Activated CD8-positive, alpha-beta T cell treated with anti-CD3 and anti-CD28 coated beads for 36 hours (primary cell): ENCODE data around the gene RAB31. TPM values are rescaled to one million over a fixed set of nuclear protein-coding genes. Genes with fewer than 3 reads are reported as not detected.

Source experiments
- ATAC-seq: fragments of 200-7000 bp; cut with Tn5 transposase; one replicate; pipeline ENCODE4 v1.10.0; 2021; ENCODE audit warnings: mild to moderate bottlenecking, moderate library complexity
- CTCF ChIA-PET: fragments of 350-600 bp; sonication (Branson Sonifier 250); formaldehyde crosslinking; loops from one replicate; lab custom pipeline; 2021; ENCODE audit warnings: antibody characterized with exemption; lab: Charles Lee
- POLR2A ChIA-PET: fragments of 350-600 bp; sonication (Branson Sonifier 250); formaldehyde crosslinking; loops from one replicate; lab custom pipeline; 2021; ENCODE audit warnings: antibody characterized with exemption; lab: Charles Lee
- DNase-seq: peaks from one replicate; pipeline ENCODE4 v3.0.0-alpha.2; 2020
- H3K27ac Mint-ChIP-seq: one replicate; pipeline ENCODE4 v1.8.0; 2021; ENCODE audit warnings: mild to moderate bottlenecking, mixed read lengths
- H3K27me3 Mint-ChIP-seq: one replicate; pipeline ENCODE4 v1.8.0; 2021; ENCODE audit warnings: mixed read lengths
- H3K36me3 Mint-ChIP-seq: one replicate; pipeline ENCODE4 v1.8.0; 2021; ENCODE audit warnings: low read depth, mixed read lengths
- H3K4me1 Mint-ChIP-seq: one replicate; pipeline ENCODE4 v1.8.0; 2021; ENCODE audit warnings: low read depth, mixed read lengths
- H3K4me3 Mint-ChIP-seq: one replicate; pipeline ENCODE4 v1.8.0; 2021; ENCODE audit warnings: mild to moderate bottlenecking, moderate library complexity, mixed read lengths
- H3K9me3 Mint-ChIP-seq: one replicate; pipeline ENCODE4 v1.8.0; 2021; ENCODE audit warnings: mixed read lengths
- intact Hi-C: fragments of 100-400 bp; cut with micrococcal nuclease; formaldehyde crosslinking; loops from one replicate; pipeline ENCODE4 v1.10.0; 2022
- total RNA-seq, 2 experiments: library from RNA; stranded (reverse); gene quantifications; one replicate each; pipeline ENCODE4 v1.2.3, GENCODE V29; 2021
- TF ChIP-seq, protein P1 (sequence below): fragments of 200-600 bp; IDR thresholded peaks from one replicate; pipeline ENCODE4 v1.8.0; 2022; ENCODE audit warnings: antibody characterized with exemption, mild to moderate bottlenecking

The RAB31 gene
- total RNA-seq, 2 experiments from 2014 or later: 0.45 to 0.76 TPM

DNA sequence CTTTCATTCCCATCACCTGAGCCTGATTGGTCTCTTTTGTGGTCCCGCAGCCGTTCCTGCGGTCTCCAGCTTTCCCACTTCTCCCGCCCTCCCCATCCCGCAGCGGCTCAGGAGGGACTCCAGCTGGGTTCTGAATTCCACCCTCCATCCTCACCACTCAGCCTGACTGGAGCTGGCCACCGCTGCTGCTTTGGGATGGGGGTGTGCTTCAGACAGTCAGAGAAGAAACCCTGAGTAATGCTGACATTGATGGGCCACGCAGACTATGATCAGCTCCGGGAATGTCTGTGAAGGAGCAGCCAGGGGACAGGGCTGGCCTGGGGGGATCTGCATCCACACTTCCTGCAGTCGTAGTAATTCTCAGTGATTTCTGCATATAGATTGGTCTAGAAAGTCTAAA is 131.8 kb downstream of the RAB31 start:
- Mint-ChIP-seq H3K4me3 (no peak overlapping the region), H3K27ac (no peak overlapping the region), H3K36me3 (no peaks in the 10 kb centered on the region), H3K27me3 (peaks cover 11% of the 10 kb centered on the region), H3K4me1 (no peaks in the 10 kb centered on the region), H3K9me3 (no peaks in the 10 kb centered on the region)
- ChIA-PET CTCF (no interaction called here), POLR2A (interaction anchor here (0.9 kb wide), 1 partner anchor 201 kb away, joined by 3 read pairs; no protein-coding TSS in a partner anchor)
- DNase-seq (no peak), ATAC-seq (no peak)
- intact Hi-C loops: no loop called here
- TF ChIP-seq, protein P1, sequence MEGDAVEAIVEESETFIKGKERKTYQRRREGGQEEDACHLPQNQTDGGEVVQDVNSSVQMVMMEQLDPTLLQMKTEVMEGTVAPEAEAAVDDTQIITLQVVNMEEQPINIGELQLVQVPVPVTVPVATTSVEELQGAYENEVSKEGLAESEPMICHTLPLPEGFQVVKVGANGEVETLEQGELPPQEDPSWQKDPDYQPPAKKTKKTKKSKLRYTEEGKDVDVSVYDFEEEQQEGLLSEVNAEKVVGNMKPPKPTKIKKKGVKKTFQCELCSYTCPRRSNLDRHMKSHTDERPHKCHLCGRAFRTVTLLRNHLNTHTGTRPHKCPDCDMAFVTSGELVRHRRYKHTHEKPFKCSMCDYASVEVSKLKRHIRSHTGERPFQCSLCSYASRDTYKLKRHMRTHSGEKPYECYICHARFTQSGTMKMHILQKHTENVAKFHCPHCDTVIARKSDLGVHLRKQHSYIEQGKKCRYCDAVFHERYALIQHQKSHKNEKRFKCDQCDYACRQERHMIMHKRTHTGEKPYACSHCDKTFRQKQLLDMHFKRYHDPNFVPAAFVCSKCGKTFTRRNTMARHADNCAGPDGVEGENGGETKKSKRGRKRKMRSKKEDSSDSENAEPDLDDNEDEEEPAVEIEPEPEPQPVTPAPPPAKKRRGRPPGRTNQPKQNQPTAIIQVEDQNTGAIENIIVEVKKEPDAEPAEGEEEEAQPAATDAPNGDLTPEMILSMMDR: no peak

DNA sequence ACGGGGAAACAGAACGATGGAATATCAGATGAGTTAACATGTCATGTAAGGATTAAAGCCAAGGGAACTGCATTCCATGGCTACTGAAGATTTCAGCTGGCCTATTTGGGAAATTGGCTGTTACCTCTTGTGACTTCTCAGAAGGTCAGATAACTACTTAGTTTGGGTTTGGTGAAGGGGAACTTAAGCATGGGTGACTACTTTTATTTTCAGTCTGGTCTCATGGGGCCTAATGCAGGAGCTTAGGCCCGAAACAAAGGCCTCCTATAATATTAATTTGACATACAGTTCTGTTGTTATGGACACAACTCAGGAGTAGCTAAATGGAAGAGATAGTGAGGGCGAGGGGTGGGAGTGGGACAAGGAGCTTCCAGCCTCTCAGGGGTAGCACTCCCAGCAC is 133.7 kb downstream of the RAB31 start:
- POLR2A ChIA-PET: no interaction called here
- no peak overlapping the region for H3K4me3 Mint-ChIP-seq
- TF ChIP-seq, protein P1: no peak
- H3K4me1 Mint-ChIP-seq: no peaks in the 10 kb centered on the region
- no peaks in the 10 kb centered on the region for H3K9me3 Mint-ChIP-seq
- H3K36me3 Mint-ChIP-seq: no peaks in the 10 kb centered on the region
- H3K27me3 Mint-ChIP-seq: peaks cover 8% of the 10 kb centered on the region
- no peak for ATAC-seq
- no peak overlapping the region for H3K27ac Mint-ChIP-seq
- DNase-seq: no peak
- intact Hi-C loops: no loop called here
- CTCF ChIA-PET: no interaction called here

DNA sequence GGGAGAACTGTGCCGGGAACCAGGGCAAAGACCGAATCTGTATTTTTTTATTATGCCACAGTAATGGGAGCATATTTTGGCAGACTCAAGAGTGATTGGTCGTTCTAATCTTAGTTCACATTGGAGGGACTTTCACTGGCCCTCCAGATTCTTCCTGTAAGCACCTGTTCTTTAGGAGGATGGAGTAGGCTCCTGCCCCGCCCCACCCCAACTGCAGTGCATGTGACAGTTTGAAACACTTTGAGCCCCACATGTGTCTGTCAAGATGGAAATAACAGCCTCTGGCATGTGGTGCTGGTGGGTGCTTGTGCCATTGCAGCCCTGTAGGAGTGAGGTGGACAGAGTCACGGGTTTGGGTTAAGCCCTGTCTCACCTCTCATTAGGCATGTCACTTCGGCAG is 134.3 kb downstream of the RAB31 start:
- Mint-ChIP-seq H3K27ac (no peak overlapping the region), H3K36me3 (no peaks in the 10 kb centered on the region), H3K4me1 (no peaks in the 10 kb centered on the region), H3K9me3 (no peaks in the 10 kb centered on the region), H3K27me3 (peaks cover 6% of the 10 kb centered on the region), H3K4me3 (no peak overlapping the region)
- DNase-seq (no peak), ATAC-seq (no peak)
- TF ChIP-seq, protein P1: no peak
- intact Hi-C loops: no loop called here
- ChIA-PET CTCF (no interaction called here), POLR2A (no interaction called here)

DNA sequence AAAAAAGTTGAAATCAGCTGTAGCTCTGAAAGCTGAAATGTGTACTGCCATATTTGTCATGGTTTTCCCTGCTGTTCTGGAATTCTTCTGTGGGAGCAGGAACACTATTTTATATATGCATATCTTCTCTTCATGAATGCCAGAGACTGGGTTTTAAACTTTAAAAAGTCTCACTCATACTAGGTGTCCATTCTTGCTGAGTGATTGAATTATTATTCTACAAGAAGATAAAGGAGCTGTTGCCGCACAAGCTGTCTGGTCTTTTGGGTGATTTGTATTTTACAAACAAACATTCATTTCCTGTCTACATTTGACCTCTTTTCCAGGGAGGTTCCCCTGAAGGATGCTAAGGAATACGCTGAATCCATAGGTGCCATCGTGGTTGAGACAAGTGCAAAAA is 137.2 kb downstream of the RAB31 start:
- ATAC-seq (no peak), DNase-seq (no peak)
- ChIA-PET CTCF (no interaction called here), POLR2A (no interaction called here)
- Mint-ChIP-seq H3K27me3 (peaks cover 8% of the 10 kb centered on the region), H3K36me3 (no peaks in the 10 kb centered on the region), H3K4me3 (no peak overlapping the region), H3K27ac (no peak overlapping the region), H3K4me1 (no peaks in the 10 kb centered on the region), H3K9me3 (no peaks in the 10 kb centered on the region)
- TF ChIP-seq, protein P1: no peak
- intact Hi-C loops: no loop called here

DNA sequence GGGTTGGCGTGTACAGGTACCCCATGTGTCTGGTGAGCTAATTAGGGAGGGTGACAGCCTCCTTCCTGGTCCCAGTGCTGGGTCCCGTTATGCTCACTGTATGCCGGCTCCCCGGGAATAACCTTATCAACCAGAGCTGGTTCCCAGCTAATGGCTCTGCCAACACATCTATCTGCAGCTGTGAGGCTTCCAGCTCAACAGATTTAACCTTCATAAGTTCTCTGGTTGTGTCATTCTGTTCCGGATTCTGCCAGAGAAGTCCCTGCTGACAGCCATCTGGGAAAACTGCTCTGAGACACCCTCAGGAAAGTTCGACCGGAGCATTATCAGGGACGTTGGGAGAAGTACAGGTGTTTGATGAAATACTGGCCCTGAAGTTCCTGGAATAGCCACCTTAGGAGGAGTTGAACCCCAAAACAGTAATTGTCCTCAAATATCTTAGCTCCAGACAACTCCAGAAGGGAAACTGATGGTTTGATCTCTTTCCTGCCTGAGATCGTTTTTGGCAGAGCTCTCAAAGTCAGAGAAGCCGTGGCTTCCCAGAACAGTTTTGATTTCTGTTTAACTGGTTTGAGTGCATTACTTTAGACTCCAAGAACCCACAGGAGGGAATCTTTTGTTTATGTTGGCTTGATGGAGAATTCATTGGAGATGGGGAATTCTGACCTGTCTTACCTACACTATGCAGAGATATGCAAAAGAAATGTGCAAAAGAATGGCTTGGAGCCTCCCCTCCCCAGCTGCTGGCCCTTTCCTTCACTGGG is 138.2 kb downstream of the RAB31 start:
- ChIA-PET POLR2A (no interaction called here), CTCF (no interaction called here)
- Mint-ChIP-seq H3K27ac (no peak overlapping the region), H3K36me3 (no peaks in the 10 kb centered on the region), H3K27me3 (peaks cover 8% of the 10 kb centered on the region), H3K9me3 (no peaks in the 10 kb centered on the region), H3K4me1 (no peaks in the 10 kb centered on the region), H3K4me3 (no peak overlapping the region)
- intact Hi-C loops: no loop called here
- TF ChIP-seq, protein P1: no peak
- ATAC-seq (no peak), DNase-seq (no peak)
